ENCODE data around the gene NDUFB5.

NDUFB5 gene

DNA sequence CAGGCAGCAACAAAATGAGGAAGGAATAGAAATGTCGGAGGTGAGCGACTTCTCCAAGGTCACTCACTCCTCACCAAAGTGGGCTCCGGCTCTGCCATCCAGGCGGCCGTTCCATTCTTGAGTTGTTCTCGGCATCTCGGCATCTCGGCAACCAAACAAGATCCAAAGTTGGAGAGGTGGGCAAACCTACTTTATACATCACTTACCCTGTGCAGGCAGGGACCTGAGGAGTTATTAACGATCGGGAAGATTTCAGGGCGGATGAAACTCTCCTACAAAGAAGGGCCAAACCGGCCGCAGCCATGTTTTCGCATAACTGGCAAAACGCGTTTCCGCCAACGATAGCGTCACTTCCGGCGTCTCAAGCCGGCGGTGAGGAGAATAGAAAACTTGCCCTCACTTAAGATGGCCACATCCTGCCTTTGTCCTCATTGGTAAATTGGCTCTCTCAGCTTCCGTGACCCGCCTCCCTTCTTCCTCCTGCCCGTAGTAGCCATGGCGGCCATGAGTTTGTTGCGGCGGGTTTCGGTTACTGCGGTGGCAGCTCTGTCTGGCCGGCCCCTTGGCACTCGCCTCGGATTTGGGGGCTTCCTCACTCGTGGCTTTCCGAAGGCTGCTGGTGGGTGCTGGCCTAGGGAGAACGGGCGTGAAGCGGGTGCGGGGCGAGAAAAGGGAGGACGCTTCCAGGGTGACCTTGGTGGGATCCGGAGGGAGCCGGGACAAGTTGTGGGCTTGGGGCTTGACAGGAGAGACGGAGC, at the start of gene NDUFB5, which contains the start of gene MRPL47:
TSS of gene NDUFB5 (plus strand) at position 474 of the 758 bp plus-strand sequence. CDS start at position 496, 22 bp downstream.
TSS of gene MRPL47 (minus strand) at position 318 of the 758 bp plus-strand sequence. CDS start at position 304, 14 bp downstream.
- Histone ChIP-seq H3K9ac (ENCODE audit: low read length in 2 of 2) (peak within 1 kb of the TSS; percentile 92 to 99), H3K4me3 (ENCODE audit: low read length in 2 of 2) (peak within 1 kb of the TSS; percentile 93 to 99), H3K27ac (ENCODE audit: low read length) (peak within 1 kb of the TSS; percentile 97), H3K4me1 (ENCODE audit: control insufficient read depth, insufficient read depth, low read length) (peaks cover 6% of the 10 kb centered on the region), H3K27me3 (ENCODE audit: control insufficient read depth in 1 of 2, insufficient read depth in 2 of 2, low read length in 2 of 2) (no peaks in the 10 kb centered on the region), H3K9me3 (ENCODE audit: control insufficient read depth in 2 of 2, low read length in 2 of 2) (no peaks in the 10 kb centered on the region), H3K36me3 (ENCODE audit: control insufficient read depth in 2 of 2, insufficient read depth in 2 of 2, low read length in 2 of 2) (peaks cover 13 to 24% of the 10 kb centered on the region in 2 donors)

DNA sequence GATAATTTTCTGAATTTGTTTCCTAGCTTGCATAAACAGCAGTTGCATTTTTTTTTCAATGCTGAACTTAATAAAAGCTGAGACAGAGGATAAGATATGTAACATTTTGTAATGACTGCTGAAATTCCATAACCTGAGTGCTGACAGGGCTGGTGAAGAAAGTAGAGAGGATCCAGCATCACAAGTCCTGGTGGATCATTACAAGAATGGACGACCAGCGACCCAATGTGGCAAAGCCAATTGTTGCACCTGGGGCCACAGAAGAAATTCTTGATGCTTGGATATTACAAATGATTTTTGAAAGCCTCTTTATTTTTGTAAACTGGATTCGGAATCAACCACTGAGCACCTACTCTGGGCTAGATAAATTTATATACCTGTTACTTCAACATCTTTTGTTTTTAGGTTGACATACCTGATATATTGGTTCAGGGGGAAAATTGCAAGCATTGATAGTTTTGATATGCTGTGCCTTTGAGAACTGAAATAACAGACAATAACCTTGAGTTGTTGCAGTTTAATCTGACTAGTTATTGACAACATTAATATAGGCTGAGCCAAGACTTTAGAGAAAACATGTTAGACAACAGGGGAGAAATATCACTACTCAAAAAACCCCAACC, 45.7 kb upstream of the NDUFB5 start:
- Histone ChIP-seq H3K9me3 (ENCODE audit: control insufficient read depth in 2 of 2, low read length in 2 of 2) (no peaks in the 10 kb centered on the region), H3K36me3 (ENCODE audit: control insufficient read depth in 2 of 2, insufficient read depth in 2 of 2, low read length in 2 of 2) (no peaks in the 10 kb centered on the region), H3K27ac (ENCODE audit: low read length) (no peak overlapping the region), H3K27me3 (ENCODE audit: control insufficient read depth in 1 of 2, insufficient read depth in 2 of 2, low read length in 2 of 2) (no peaks in the 10 kb centered on the region), H3K4me3 (ENCODE audit: low read length in 2 of 2) (no peak overlapping the region), H3K9ac (ENCODE audit: low read length in 2 of 2) (no peak overlapping the region), H3K4me1 (ENCODE audit: control insufficient read depth, insufficient read depth, low read length) (peaks cover 4% of the 10 kb centered on the region)

DNA sequence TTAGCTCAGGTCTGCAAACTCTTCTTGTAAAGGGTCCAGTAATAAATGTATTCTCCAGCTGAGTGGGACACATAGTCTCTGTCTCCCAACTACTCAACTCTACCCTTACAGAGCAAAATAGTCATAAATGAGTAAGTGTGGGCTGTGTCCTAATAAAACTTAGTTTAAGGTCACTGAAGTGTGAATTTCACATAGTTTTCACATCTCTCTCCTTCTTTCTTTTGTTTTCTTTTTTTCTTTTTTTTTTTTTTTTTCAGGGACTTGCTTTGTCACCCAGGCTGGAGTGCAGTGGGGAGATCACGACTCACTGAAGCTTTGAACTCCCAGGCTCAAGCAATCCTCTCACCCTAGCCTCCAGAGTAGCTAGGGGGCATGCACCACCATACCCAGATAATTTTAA, 43.8 kb upstream of the NDUFB5 start:
- H3K4me3 ChIP-seq (ENCODE audit: low read length in 2 of 2): no peak overlapping the region
- peaks cover 8% of the 10 kb centered on the region for H3K4me1 ChIP-seq (ENCODE audit: control insufficient read depth, insufficient read depth, low read length)
- H3K9me3 ChIP-seq (ENCODE audit: control insufficient read depth in 2 of 2, low read length in 2 of 2): no peaks in the 10 kb centered on the region
- no peak overlapping the region for H3K9ac ChIP-seq (ENCODE audit: low read length in 2 of 2)
- no peaks in the 10 kb centered on the region for H3K27me3 ChIP-seq (ENCODE audit: control insufficient read depth in 1 of 2, insufficient read depth in 2 of 2, low read length in 2 of 2)
- no peak overlapping the region for H3K27ac ChIP-seq (ENCODE audit: low read length)
- H3K36me3 ChIP-seq (ENCODE audit: control insufficient read depth in 2 of 2, insufficient read depth in 2 of 2, low read length in 2 of 2): no peaks in the 10 kb centered on the region

DNA sequence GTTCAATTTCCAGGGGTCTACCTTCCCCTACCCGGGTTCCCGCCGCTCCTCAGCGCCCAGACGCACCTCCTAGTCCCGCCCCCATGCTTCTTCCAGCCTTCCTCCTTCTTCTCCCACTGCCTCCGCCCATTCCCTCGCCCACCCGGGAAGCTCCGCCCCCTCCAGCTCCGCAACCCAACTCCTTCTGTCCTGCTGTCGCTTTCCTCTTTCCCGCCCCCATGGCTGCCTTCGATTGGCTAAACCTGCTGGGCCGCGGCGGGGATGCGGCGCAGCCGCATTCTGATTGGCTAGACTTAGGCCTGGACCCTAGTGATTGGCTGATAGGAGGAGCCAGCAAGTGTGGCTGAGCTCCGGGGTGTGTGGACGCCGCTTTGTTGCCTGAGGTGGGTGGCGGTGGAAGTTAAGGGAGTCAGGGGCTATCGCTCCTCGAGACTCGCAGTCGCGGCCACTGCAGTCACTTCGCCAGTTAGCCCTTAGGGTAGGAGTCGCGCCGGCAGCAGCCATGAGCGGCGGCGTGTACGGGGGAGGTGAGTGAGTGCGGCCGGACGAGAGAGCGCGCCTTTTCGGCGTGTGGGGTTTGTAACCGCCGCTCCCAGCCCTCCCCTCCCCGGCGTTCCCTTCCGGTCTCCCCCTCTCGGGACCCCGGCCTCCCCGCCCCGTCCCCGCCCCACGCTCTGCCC, 41.9 kb upstream of the NDUFB5 start, which contains the start of gene ACTL6A:
TSS of gene ACTL6A (plus strand) at position 336 of the 680 bp plus-strand sequence. CDS start at position 503, 167 bp downstream.
- H3K27ac ChIP-seq (ENCODE audit: low read length): peak within 1 kb of the TSS; percentile 37
- H3K9ac ChIP-seq (ENCODE audit: low read length in 2 of 2): peak within 1 kb of the TSS; percentile 78 to 82
- H3K4me3 ChIP-seq (ENCODE audit: low read length in 2 of 2): peak within 1 kb of the TSS; percentile 92 to 96

DNA sequence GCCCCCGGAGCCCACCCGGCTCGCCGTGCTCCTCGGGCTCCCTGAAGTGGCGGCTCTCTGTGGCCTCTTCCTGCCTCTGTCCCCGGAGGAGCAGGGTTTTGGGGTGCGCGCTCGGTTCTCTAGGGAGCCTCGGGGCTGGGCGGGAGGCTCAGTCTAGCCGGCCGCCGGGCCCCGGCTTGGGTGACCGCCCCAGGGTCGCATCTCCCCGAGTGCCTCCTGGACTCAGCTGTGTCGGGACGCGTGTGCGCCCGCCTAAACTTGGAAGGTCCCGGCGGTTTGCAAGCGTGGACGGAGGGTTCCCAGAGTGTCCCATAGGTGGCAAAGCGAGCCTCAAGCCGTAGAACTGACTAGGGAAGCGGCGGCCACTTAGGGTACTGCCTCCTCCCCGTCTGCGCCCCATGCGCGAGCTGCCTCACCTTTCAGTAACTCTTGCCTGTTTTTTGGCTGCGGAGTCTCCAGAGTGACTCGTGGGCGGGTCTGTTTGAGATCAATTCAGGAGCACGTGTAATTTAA, 41.3 kb upstream of the NDUFB5 start:
- Histone ChIP-seq H3K4me3 (ENCODE audit: low read length in 2 of 2) (peak overlapping the region; percentile 92 to 96), H3K9ac (ENCODE audit: low read length in 2 of 2) (peak overlapping the region; percentile 76 to 82), H3K27ac (ENCODE audit: low read length) (peak overlapping the region; percentile 37), H3K4me1 (ENCODE audit: control insufficient read depth, insufficient read depth, low read length) (peaks cover 8% of the 10 kb centered on the region), H3K9me3 (ENCODE audit: control insufficient read depth in 2 of 2, low read length in 2 of 2) (no peaks in the 10 kb centered on the region), H3K27me3 (ENCODE audit: control insufficient read depth in 1 of 2, insufficient read depth in 2 of 2, low read length in 2 of 2) (no peaks in the 10 kb centered on the region), H3K36me3 (ENCODE audit: control insufficient read depth in 2 of 2, insufficient read depth in 2 of 2, low read length in 2 of 2) (no peaks in the 10 kb centered on the region)

More for the DNA sequence above, 41.9 kb upstream of the NDUFB5 start, which contains the start of gene ACTL6A:
- Histone ChIP-seq H3K9me3 (ENCODE audit: control insufficient read depth in 2 of 2, low read length in 2 of 2) (no peaks in the 10 kb centered on the region), H3K27me3 (ENCODE audit: control insufficient read depth in 1 of 2, insufficient read depth in 2 of 2, low read length in 2 of 2) (no peaks in the 10 kb centered on the region), H3K36me3 (ENCODE audit: control insufficient read depth in 2 of 2, insufficient read depth in 2 of 2, low read length in 2 of 2) (no peaks in the 10 kb centered on the region), H3K4me1 (ENCODE audit: control insufficient read depth, insufficient read depth, low read length) (peaks cover 8% of the 10 kb centered on the region)

DNA sequence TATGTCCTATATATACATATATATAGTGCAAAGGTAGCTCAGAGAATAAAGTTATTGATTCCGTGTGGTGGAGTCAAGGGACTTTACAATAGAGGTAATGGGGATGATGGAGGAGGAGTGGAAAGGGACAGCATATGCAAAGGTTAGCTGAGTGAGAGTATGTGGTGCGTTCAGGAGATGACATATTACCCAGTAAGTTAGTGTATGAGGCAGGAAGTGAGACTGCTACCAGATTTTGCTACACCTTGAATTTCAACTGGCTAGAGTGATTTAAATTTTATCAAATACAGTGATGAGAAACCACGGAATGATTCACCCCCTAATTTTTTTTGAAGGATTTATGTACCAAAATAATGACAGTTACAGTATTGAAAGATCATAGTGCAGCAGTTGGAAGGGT, 39.1 kb upstream of the NDUFB5 start:
- H3K36me3 ChIP-seq (ENCODE audit: control insufficient read depth in 2 of 2, insufficient read depth in 2 of 2, low read length in 2 of 2): peaks cover 2 to 5% of the 10 kb centered on the region in 2 donors
- no peaks in the 10 kb centered on the region for H3K9me3 ChIP-seq (ENCODE audit: control insufficient read depth in 2 of 2, low read length in 2 of 2)
- no peak overlapping the region for H3K27ac ChIP-seq (ENCODE audit: low read length)
- H3K27me3 ChIP-seq (ENCODE audit: control insufficient read depth in 1 of 2, insufficient read depth in 2 of 2, low read length in 2 of 2): no peaks in the 10 kb centered on the region
- H3K9ac ChIP-seq (ENCODE audit: low read length in 2 of 2): no peak overlapping the region
- peaks cover 8% of the 10 kb centered on the region for H3K4me1 ChIP-seq (ENCODE audit: control insufficient read depth, insufficient read depth, low read length)
- no peak overlapping the region for H3K4me3 ChIP-seq (ENCODE audit: low read length in 2 of 2)

DNA sequence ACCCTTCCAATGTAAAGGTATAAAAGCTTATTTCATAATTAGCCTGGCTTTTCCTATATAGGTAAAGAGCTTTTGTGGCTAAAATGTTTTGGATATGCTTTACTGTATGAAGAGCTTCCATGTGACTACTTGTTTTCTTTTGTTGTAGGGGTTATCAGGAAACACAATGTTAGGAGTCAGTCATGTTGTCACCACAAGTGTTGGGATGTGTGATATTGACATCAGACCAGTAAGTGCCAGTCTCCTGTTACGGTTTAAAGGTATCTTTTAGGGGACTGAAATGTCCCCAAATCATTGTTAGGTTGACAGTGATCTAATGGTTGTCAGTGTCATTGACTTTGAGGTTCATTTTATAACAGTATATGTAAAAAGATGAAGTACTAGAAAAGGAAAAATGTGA, 23.6 kb upstream of the NDUFB5 start:
- Histone ChIP-seq H3K4me1 (ENCODE audit: control insufficient read depth, insufficient read depth, low read length) (no peaks in the 10 kb centered on the region), H3K4me3 (ENCODE audit: low read length in 2 of 2) (no peak overlapping the region), H3K27me3 (ENCODE audit: control insufficient read depth in 1 of 2, insufficient read depth in 2 of 2, low read length in 2 of 2) (no peaks in the 10 kb centered on the region), H3K27ac (ENCODE audit: low read length) (no peak overlapping the region), H3K36me3 (ENCODE audit: control insufficient read depth in 2 of 2, insufficient read depth in 2 of 2, low read length in 2 of 2) (peaks cover 16 to 19% of the 10 kb centered on the region in 2 donors), H3K9me3 (ENCODE audit: control insufficient read depth in 2 of 2, low read length in 2 of 2) (no peaks in the 10 kb centered on the region), H3K9ac (ENCODE audit: low read length in 2 of 2) (no peak overlapping the region)

DNA sequence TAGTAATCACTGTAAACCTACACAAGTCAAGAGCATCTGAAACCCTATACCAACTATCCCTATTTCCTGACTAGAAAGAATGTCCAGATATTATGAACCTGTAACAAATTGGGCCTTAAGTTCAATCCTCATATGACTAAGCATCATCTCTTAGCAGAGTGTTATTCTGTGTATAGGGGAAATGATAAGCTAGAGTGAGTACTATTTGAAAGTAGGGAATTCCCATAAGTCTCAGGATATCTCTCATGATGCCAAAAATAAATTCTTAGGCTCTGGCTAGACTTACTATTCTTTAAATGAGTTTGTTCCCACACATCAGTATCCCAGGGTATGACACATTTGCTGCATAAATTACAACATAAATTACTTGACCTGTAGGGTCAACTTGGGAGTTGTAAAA, 15.5 kb upstream of the NDUFB5 start:
- H3K9me3 ChIP-seq (ENCODE audit: control insufficient read depth in 2 of 2, low read length in 2 of 2): no peaks in the 10 kb centered on the region
- no peak overlapping the region for H3K4me3 ChIP-seq (ENCODE audit: low read length in 2 of 2)
- no peak overlapping the region for H3K27ac ChIP-seq (ENCODE audit: low read length)
- H3K36me3 ChIP-seq (ENCODE audit: control insufficient read depth in 2 of 2, insufficient read depth in 2 of 2, low read length in 2 of 2): peaks cover 31 to 37% of the 10 kb centered on the region in 2 donors
- no peaks in the 10 kb centered on the region for H3K27me3 ChIP-seq (ENCODE audit: control insufficient read depth in 1 of 2, insufficient read depth in 2 of 2, low read length in 2 of 2)
- H3K4me1 ChIP-seq (ENCODE audit: control insufficient read depth, insufficient read depth, low read length): no peaks in the 10 kb centered on the region
- H3K9ac ChIP-seq (ENCODE audit: low read length in 2 of 2): no peak overlapping the region

DNA sequence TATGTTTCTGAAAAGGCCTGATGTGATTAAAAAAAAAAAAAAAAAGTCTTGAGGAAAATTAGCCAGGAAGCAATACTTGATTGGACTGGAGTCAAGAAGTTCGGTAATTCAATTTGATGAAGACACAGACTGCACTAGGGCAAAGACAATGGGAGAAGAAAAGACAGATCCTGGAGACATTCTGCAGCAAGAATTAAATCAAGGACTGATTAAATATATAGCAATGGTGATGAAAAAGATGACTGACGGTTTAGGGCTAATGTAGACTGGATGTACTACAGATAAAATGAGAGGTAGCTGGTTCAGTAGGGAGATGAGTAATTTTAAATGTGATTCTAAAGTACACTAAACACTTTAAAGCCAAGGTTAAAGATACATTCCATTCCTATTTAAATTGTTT, 13.9 kb upstream of the NDUFB5 start:
- H3K9ac ChIP-seq (ENCODE audit: low read length in 2 of 2): no peak overlapping the region
- peaks cover 31 to 37% of the 10 kb centered on the region in 2 donors for H3K36me3 ChIP-seq (ENCODE audit: control insufficient read depth in 2 of 2, insufficient read depth in 2 of 2, low read length in 2 of 2)
- no peaks in the 10 kb centered on the region for H3K27me3 ChIP-seq (ENCODE audit: control insufficient read depth in 1 of 2, insufficient read depth in 2 of 2, low read length in 2 of 2)
- no peaks in the 10 kb centered on the region for H3K9me3 ChIP-seq (ENCODE audit: control insufficient read depth in 2 of 2, low read length in 2 of 2)
- H3K4me1 ChIP-seq (ENCODE audit: control insufficient read depth, insufficient read depth, low read length): no peaks in the 10 kb centered on the region
- H3K4me3 ChIP-seq (ENCODE audit: low read length in 2 of 2): no peak overlapping the region
- no peak overlapping the region for H3K27ac ChIP-seq (ENCODE audit: low read length)

DNA sequence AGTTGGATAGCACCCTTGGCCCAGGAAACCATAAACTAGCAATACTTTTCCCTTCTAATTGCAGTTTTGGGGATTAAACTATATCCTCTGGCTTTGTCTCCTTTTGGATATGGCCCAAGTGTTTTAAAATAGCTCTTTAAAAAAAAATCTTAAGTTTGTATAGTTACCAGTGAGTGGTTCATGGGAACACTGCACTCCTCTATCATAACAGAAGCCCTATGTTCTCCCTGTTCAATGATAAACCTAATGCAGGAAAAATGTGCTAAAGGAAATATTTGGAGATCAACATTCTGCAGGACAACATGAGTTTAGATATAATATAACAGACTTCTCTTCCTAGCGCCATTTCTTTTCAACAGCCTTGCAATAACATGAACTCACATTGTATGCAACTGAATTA, 13.3 kb upstream of the NDUFB5 start:
- Histone ChIP-seq H3K9me3 (ENCODE audit: control insufficient read depth in 2 of 2, low read length in 2 of 2) (no peaks in the 10 kb centered on the region), H3K9ac (ENCODE audit: low read length in 2 of 2) (no peak overlapping the region), H3K4me3 (ENCODE audit: low read length in 2 of 2) (no peak overlapping the region), H3K4me1 (ENCODE audit: control insufficient read depth, insufficient read depth, low read length) (no peaks in the 10 kb centered on the region), H3K36me3 (ENCODE audit: control insufficient read depth in 2 of 2, insufficient read depth in 2 of 2, low read length in 2 of 2) (peaks cover 27 to 39% of the 10 kb centered on the region in 2 donors), H3K27me3 (ENCODE audit: control insufficient read depth in 1 of 2, insufficient read depth in 2 of 2, low read length in 2 of 2) (no peaks in the 10 kb centered on the region), H3K27ac (ENCODE audit: low read length) (no peak overlapping the region)

All from stomach smooth muscle (tissue), 2 donors.